IPS-20b (cell line): Measurements from ENCODE around the gene ZNF774.

Experiments used
- H3K27ac ChIP-seq: one replicate; pipeline ENCODE4 v1.5.1; 2013; ENCODE audit warnings: low read length
- H3K27me3 ChIP-seq: 2 replicates; pipeline ENCODE4 v1.6.1; 2013; ENCODE audit warnings: mild to moderate bottlenecking, low read length, inconsistent platforms; ENCODE audit not compliant: insufficient read depth
- H3K36me3 ChIP-seq: 2 replicates; pipeline ENCODE4 v1.6.1; 2013; ENCODE audit warnings: low read depth, mild to moderate bottlenecking, inconsistent platforms, low read length, moderate library complexity; ENCODE audit not compliant: insufficient read depth
- H3K4me1 ChIP-seq: 2 replicates; pipeline ENCODE4 v1.6.1; 2013; ENCODE audit warnings: mild to moderate bottlenecking, control low read depth, inconsistent platforms, low read length, moderate library complexity; ENCODE audit not compliant: insufficient read depth
- H3K4me3 ChIP-seq: 2 replicates; pipeline ENCODE4 v1.5.1; 2013; ENCODE audit warnings: mild to moderate bottlenecking, low read length, inconsistent platforms
- H3K9ac ChIP-seq: 2 replicates; pipeline ENCODE4 v1.6.1; 2013; ENCODE audit warnings: low read depth, mild to moderate bottlenecking, inconsistent platforms, low read length, moderate library complexity
- H3K9me3 ChIP-seq: 2 replicates; pipeline ENCODE4 v1.6.1; 2013; ENCODE audit warnings: mild to moderate bottlenecking, low read depth, low read length, inconsistent platforms; ENCODE audit not compliant: insufficient read depth

Gene ZNF774

GRCh38 chr15:90322538-90322937 lies 29.5 kb upstream of the ZNF774 start:
- H3K27me3 ChIP-seq: no peaks in the 10 kb centered on the region
- H3K9ac ChIP-seq: no peak overlapping the region
- no peaks in the 10 kb centered on the region for H3K36me3 ChIP-seq
- no peak overlapping the region for H3K4me3 ChIP-seq
- no peaks in the 10 kb centered on the region for H3K9me3 ChIP-seq
- no peak overlapping the region for H3K27ac ChIP-seq
- peaks cover 3% of the 10 kb centered on the region; the same call in 1 of the 2 replicates for H3K4me1 ChIP-seq

GRCh38 chr15:90325726-90326125 lies 26.4 kb upstream of the ZNF774 start:
- Histone ChIP-seq H3K27me3 (no peaks in the 10 kb centered on the region), H3K9me3 (no peaks in the 10 kb centered on the region), H3K27ac (no peak overlapping the region), H3K36me3 (no peaks in the 10 kb centered on the region), H3K4me1 (peaks cover 1% of the 10 kb centered on the region; the same call in 1 of the 2 replicates), H3K9ac (no peak overlapping the region), H3K4me3 (no peak overlapping the region)

GRCh38 chr15:90326441-90326840 lies 25.6 kb upstream of the ZNF774 start:
- Histone ChIP-seq H3K36me3 (no peaks in the 10 kb centered on the region), H3K27ac (no peak overlapping the region), H3K27me3 (no peaks in the 10 kb centered on the region), H3K9ac (no peak overlapping the region), H3K4me1 (no peaks in the 10 kb centered on the region), H3K4me3 (no peak overlapping the region), H3K9me3 (no peaks in the 10 kb centered on the region)

- no peak overlapping the region for H3K27ac ChIP-seq
- no peak overlapping the region for H3K4me3 ChIP-seq
- no peaks in the 10 kb centered on the region for H3K36me3 ChIP-seq
- H3K9me3 ChIP-seq: no peaks in the 10 kb centered on the region
- H3K9ac ChIP-seq: no peak overlapping the region
- no peaks in the 10 kb centered on the region for H3K27me3 ChIP-seq
- no peaks in the 10 kb centered on the region for H3K4me1 ChIP-seq
These were observed 24.8 kb upstream of the ZNF774 start for GRCh38 chr15:90327311-90327710.

- no peaks in the 10 kb centered on the region for H3K9me3 ChIP-seq
- no peak overlapping the region for H3K9ac ChIP-seq
- no peak overlapping the region for H3K4me3 ChIP-seq
- no peaks in the 10 kb centered on the region for H3K36me3 ChIP-seq
- H3K27ac ChIP-seq: no peak overlapping the region
- no peaks in the 10 kb centered on the region for H3K27me3 ChIP-seq
- H3K4me1 ChIP-seq: no peaks in the 10 kb centered on the region
These were observed 17.8 kb upstream of the ZNF774 start for GRCh38 chr15:90334304-90334731.

GRCh38 chr15:90336705-90337141 lies 15.4 kb upstream of the ZNF774 start:
- H3K4me1 ChIP-seq: no peaks in the 10 kb centered on the region
- H3K9me3 ChIP-seq: no peaks in the 10 kb centered on the region
- no peak overlapping the region for H3K27ac ChIP-seq
- H3K27me3 ChIP-seq: no peaks in the 10 kb centered on the region
- no peaks in the 10 kb centered on the region for H3K36me3 ChIP-seq
- no peak overlapping the region for H3K9ac ChIP-seq
- H3K4me3 ChIP-seq: no peak overlapping the region

- Histone ChIP-seq H3K36me3 (no peaks in the 10 kb centered on the region), H3K9me3 (no peaks in the 10 kb centered on the region), H3K4me1 (no peaks in the 10 kb centered on the region), H3K27ac (no peak overlapping the region), H3K9ac (no peak overlapping the region), H3K27me3 (no peaks in the 10 kb centered on the region), H3K4me3 (no peak overlapping the region)
These were observed 14.8 kb upstream of the ZNF774 start for GRCh38 chr15:90337256-90337655.

GRCh38 chr15:90338532-90338931 lies 13.6 kb upstream of the ZNF774 start:
- H3K27me3 ChIP-seq: no peaks in the 10 kb centered on the region
- no peaks in the 10 kb centered on the region for H3K4me1 ChIP-seq
- H3K36me3 ChIP-seq: no peaks in the 10 kb centered on the region
- no peak overlapping the region for H3K27ac ChIP-seq
- H3K9me3 ChIP-seq: no peaks in the 10 kb centered on the region
- no peak overlapping the region for H3K4me3 ChIP-seq
- H3K9ac ChIP-seq: no peak overlapping the region

- H3K9me3 ChIP-seq: no peaks in the 10 kb centered on the region
- H3K9ac ChIP-seq: no peak overlapping the region
- no peaks in the 10 kb centered on the region for H3K4me1 ChIP-seq
- no peak overlapping the region for H3K27ac ChIP-seq
- H3K27me3 ChIP-seq: no peaks in the 10 kb centered on the region
- H3K36me3 ChIP-seq: no peaks in the 10 kb centered on the region
- H3K4me3 ChIP-seq: no peak overlapping the region
These were observed 11.7 kb upstream of the ZNF774 start for GRCh38 chr15:90340345-90340744.

- Histone ChIP-seq H3K9me3 (no peaks in the 10 kb centered on the region), H3K9ac (no peak overlapping the region), H3K27ac (no peak overlapping the region), H3K36me3 (no peaks in the 10 kb centered on the region), H3K4me1 (no peaks in the 10 kb centered on the region), H3K4me3 (no peak overlapping the region), H3K27me3 (no peaks in the 10 kb centered on the region)
These were observed 8.7 kb upstream of the ZNF774 start for GRCh38 chr15:90343302-90343790.

- no peak overlapping the region for H3K27ac ChIP-seq
- H3K27me3 ChIP-seq: no peaks in the 10 kb centered on the region
- H3K9ac ChIP-seq: no peak overlapping the region
- H3K9me3 ChIP-seq: no peaks in the 10 kb centered on the region
- no peaks in the 10 kb centered on the region for H3K4me1 ChIP-seq
- no peaks in the 10 kb centered on the region for H3K36me3 ChIP-seq
- H3K4me3 ChIP-seq: no peak overlapping the region
These were observed 7.4 kb upstream of the ZNF774 start for GRCh38 chr15:90344662-90345061.

GRCh38 chr15:90345857-90346256 lies 6.2 kb upstream of the ZNF774 start:
- Histone ChIP-seq H3K9me3 (no peaks in the 10 kb centered on the region), H3K4me3 (no peak overlapping the region), H3K27me3 (no peaks in the 10 kb centered on the region), H3K4me1 (no peaks in the 10 kb centered on the region), H3K9ac (no peak overlapping the region), H3K27ac (no peak overlapping the region), H3K36me3 (no peaks in the 10 kb centered on the region)
